Hepatocyte (in vitro differentiated cells): ENCODE measurements around the gene HOATZ. TPM values are rescaled to one million over a fixed set of nuclear protein-coding genes. Genes with fewer than 3 reads are reported as not detected.

Experiments used
- DNase-seq: peaks from one replicate; pipeline ENCODE4 v3.0.0-alpha.2; 2016; ENCODE audit warnings: low spot score
- H2AFZ ChIP-seq: fragments of 200-600 bp; sonication (generic); 2 replicates; pipeline ENCODE4 v1.6.0; 2016; ENCODE audit warnings: antibody characterized with exemption, mild to moderate bottlenecking
- H3K27ac ChIP-seq: fragments of 200-600 bp; sonication (generic); 2 replicates; pipeline ENCODE4 v1.5.1; 2016; ENCODE audit warnings: mild to moderate bottlenecking
- H3K27me3 ChIP-seq: fragments of 200-600 bp; sonication (generic); 2 replicates; pipeline ENCODE4 v1.6.1; 2016
- H3K36me3 ChIP-seq: fragments of 200-600 bp; sonication (generic); replicated peaks from 2 replicates; pipeline ENCODE4 v1.5.1; 2016; ENCODE audit warnings: low read depth; ENCODE audit not compliant: insufficient read depth
- H3K4me1 ChIP-seq: fragments of 200-600 bp; sonication (generic); 2 replicates; pipeline ENCODE4 v1.5.1; 2016; ENCODE audit warnings: mild to moderate bottlenecking, moderate library complexity; ENCODE audit not compliant: insufficient read depth
- H3K4me2 ChIP-seq: fragments of 200-600 bp; sonication (generic); 2 replicates; pipeline ENCODE4 v1.6.0; 2016
- H3K4me3 ChIP-seq: fragments of 200-600 bp; sonication (generic); 2 replicates; pipeline ENCODE4 v1.5.1; 2016; ENCODE audit warnings: mild to moderate bottlenecking
- H3K79me2 ChIP-seq: fragments of 200-600 bp; sonication (generic); 2 replicates; pipeline ENCODE4 v1.6.0; 2017; ENCODE audit warnings: mild to moderate bottlenecking
- H3K9me2 ChIP-seq: fragments of 200-600 bp; sonication (generic); replicated peaks from 2 replicates; pipeline ENCODE4 v1.6.0; 2017; ENCODE audit warnings: mild to moderate bottlenecking; ENCODE audit not compliant: insufficient read depth
- H3K9me3 ChIP-seq: fragments of 200-600 bp; sonication (generic); 2 replicates; pipeline ENCODE4 v1.5.1; 2016; ENCODE audit warnings: low read depth, mild to moderate bottlenecking
- H4K20me1 ChIP-seq: fragments of 200-600 bp; sonication (generic); 2 replicates; pipeline ENCODE4 v1.6.0; 2016; ENCODE audit warnings: mild to moderate bottlenecking; ENCODE audit not compliant: insufficient read depth, poor library complexity, severe bottlenecking
- EZH2 ChIP-seq: fragments of 200-600 bp; sonication (generic); IDR thresholded peaks from 2 replicates; pipeline ENCODE4 v1.6.1; 2016; ENCODE audit warnings: antibody characterized with exemption, mild to moderate bottlenecking, borderline replicate concordance
- EZH2phosphoT487 ChIP-seq: fragments of 200-600 bp; sonication (generic); IDR thresholded peaks from one replicate; pipeline ENCODE4 v1.6.1; 2018; ENCODE audit warnings: antibody characterized with exemption, mild to moderate bottlenecking, low read depth, moderate library complexity; ENCODE audit not compliant: unreplicated experiment, severe bottlenecking
- WGBS: methylation state at CpG from one replicate; pipeline ENCODE4 v1.1.6; 2016; ENCODE audit warnings: low lambda C conversion rate; ENCODE audit errors: missing lambda C conversion rate; 5-methylcytosine and 5-hydroxymethylcytosine counted together
- polyA plus RNA-seq: library from polyadenylated mRNA; unstranded; fragments of >200 nt; fragmentation: Nextera tagmentation; extraction: Ambion mirVana; gene quantifications from 2 replicates; pipeline ENCODE4 v1.2.1, GENCODE V29; 2016
- total RNA-seq: library from RNA; depleted of rRNA; stranded (reverse); fragments of >200 nt; gene quantifications from 2 replicates; pipeline ENCODE4 v1.2.3, GENCODE V29; 2014
- TF ChIP-seq, protein P1 (sequence below): fragments of 200-600 bp; sonication (generic); IDR thresholded peaks from 2 replicates; pipeline ENCODE4 v1.5.1; 2016; ENCODE audit warnings: antibody characterized with exemption, mild to moderate bottlenecking; ENCODE audit not compliant: poor library complexity

The HOATZ gene
- total RNA-seq (not detected in 2 replicates), polyA plus RNA-seq (not detected in 2 replicates)

DNA sequence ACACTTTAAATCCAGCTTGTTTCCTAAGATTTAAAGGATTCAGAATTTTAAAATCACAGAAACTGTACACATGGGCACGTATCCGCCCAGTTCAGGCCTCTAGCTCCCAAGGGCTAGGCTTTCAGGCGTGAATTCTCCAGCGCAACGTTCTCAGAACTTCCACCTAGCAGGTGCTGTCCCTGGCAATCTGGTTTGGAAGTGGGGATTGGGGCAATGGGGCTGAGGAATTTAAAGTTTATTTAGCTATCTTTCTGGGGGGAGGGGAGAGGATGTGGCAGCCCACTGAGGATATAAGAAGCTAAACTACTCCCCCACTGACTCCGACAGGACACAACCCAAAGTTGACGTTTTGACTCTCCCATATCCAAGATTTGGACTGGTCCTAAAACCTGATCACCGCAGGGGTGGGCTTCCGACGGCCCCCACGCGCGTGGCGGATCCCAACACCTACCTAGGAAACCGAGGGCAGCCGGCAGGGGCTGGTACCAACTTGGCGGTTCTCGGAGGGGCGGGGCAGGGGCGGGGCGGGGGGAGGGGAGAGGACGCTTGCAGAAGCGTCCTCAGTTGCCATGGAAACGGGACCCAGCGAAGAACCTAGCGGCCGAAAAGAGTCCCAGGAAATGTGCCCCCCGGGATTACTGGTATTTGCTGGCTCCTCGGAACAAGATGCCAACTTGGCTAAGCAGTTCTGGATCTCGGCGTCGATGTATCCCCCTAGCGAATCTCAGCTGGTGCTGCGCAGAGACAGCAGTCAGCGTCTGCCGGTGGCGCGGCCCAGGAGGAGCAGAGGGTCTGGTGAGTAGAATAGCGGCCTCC is at the start of gene HOATZ:
TSS of gene HOATZ (plus strand) at position 563 of the 816 bp plus-strand sequence. CDS start at position 570, 7 bp downstream.
- no peaks in the 10 kb centered on the region for H3K36me3 ChIP-seq
- H4K20me1 ChIP-seq: no peaks in the 10 kb centered on the region
- no peak within 1 kb of the TSS for H2AFZ ChIP-seq
- H3K4me2 ChIP-seq: peak within 1 kb of the TSS; percentile 79
- H3K27ac ChIP-seq: no peak within 1 kb of the TSS
- no peaks in the 10 kb centered on the region for H3K9me3 ChIP-seq
- H3K79me2 ChIP-seq: no peaks in the 10 kb centered on the region
- H3K4me1 ChIP-seq: peaks cover 17% of the 10 kb centered on the region
- no peak within 1 kb of the TSS for H3K4me3 ChIP-seq
- TF ChIP-seq, protein P1, sequence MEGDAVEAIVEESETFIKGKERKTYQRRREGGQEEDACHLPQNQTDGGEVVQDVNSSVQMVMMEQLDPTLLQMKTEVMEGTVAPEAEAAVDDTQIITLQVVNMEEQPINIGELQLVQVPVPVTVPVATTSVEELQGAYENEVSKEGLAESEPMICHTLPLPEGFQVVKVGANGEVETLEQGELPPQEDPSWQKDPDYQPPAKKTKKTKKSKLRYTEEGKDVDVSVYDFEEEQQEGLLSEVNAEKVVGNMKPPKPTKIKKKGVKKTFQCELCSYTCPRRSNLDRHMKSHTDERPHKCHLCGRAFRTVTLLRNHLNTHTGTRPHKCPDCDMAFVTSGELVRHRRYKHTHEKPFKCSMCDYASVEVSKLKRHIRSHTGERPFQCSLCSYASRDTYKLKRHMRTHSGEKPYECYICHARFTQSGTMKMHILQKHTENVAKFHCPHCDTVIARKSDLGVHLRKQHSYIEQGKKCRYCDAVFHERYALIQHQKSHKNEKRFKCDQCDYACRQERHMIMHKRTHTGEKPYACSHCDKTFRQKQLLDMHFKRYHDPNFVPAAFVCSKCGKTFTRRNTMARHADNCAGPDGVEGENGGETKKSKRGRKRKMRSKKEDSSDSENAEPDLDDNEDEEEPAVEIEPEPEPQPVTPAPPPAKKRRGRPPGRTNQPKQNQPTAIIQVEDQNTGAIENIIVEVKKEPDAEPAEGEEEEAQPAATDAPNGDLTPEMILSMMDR: peak; percentile 4
- TF ChIP-seq EZH2phosphoT487 (no peak), EZH2 (peak; percentile 39)
- DNase-seq: peak; percentile 23
- no peaks in the 10 kb centered on the region for H3K9me2 ChIP-seq
- WGBS: 10% methylated on average over 35 of the region's 39 CpGs
- H3K27me3 ChIP-seq: peaks cover 50% of the 10 kb centered on the region

DNA sequence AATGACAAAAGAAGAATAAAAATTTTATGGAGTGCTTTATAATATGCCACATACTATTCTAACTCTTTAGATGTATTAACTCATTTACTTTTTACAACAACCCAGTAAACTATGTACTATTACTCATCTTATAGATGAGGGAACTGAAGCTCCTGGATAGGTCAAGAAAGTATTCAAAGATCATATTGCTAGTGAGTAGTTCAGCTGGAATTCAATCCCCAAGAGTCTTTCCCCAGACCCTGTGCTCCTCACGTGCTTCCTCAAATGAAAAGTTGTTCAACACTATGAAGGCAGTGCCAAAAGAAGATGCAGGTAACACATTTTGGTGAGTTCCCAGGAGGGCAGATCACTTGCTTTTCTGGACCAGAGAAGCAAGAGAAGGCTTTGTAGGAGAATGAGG is 49.2 kb upstream of the HOATZ start:
- no peak overlapping the region for H2AFZ ChIP-seq
- no peaks in the 10 kb centered on the region for H3K9me2 ChIP-seq
- no peak overlapping the region for H3K4me3 ChIP-seq
- no peak overlapping the region for H3K4me2 ChIP-seq
- no peak overlapping the region for H3K27ac ChIP-seq
- H3K4me1 ChIP-seq: no peaks in the 10 kb centered on the region
- no peaks in the 10 kb centered on the region for H3K79me2 ChIP-seq
- no peaks in the 10 kb centered on the region for H3K36me3 ChIP-seq
- no peaks in the 10 kb centered on the region for H3K9me3 ChIP-seq
- H3K27me3 ChIP-seq: no peaks in the 10 kb centered on the region
- H4K20me1 ChIP-seq: no peaks in the 10 kb centered on the region
- TF ChIP-seq EZH2 (no peak), EZH2phosphoT487 (no peak)
- TF ChIP-seq, protein P1: no peak
- 76% methylated on average over 1 of the region's 1 CpG for WGBS
- DNase-seq: no peak

DNA sequence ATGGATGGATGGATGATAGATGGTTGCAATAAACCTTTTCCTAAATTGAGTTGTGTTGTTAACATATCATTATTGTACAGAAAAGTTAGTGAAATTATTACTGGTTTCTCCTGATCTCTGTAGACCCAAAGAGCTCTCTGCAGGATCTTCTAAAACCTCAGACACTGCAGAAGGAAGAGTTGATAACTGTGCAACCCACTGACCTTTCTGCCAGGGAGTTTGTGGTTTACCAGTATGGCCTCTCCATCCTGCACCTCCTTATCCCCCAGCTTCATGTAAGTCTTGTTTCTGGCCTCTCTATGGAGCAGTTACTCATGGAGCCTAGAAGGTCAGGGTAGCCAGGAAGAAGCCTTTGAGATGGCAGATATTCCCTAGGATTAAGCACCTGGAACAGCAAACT is 48.0 kb upstream of the HOATZ start:
- Histone ChIP-seq H4K20me1 (no peaks in the 10 kb centered on the region), H3K4me2 (no peak overlapping the region), H3K4me1 (no peaks in the 10 kb centered on the region), H2AFZ (no peak overlapping the region), H3K27me3 (no peaks in the 10 kb centered on the region), H3K36me3 (no peaks in the 10 kb centered on the region), H3K9me3 (no peaks in the 10 kb centered on the region), H3K27ac (no peak overlapping the region), H3K9me2 (no peaks in the 10 kb centered on the region), H3K79me2 (no peaks in the 10 kb centered on the region), H3K4me3 (no peak overlapping the region)
- no peak for TF ChIP-seq EZH2phosphoT487
- TF ChIP-seq, protein P1: no peak
- TF ChIP-seq EZH2: no peak
- DNase-seq: no peak
